ENCODE data around the gene PROX1.

The PROX1 gene

DNA sequence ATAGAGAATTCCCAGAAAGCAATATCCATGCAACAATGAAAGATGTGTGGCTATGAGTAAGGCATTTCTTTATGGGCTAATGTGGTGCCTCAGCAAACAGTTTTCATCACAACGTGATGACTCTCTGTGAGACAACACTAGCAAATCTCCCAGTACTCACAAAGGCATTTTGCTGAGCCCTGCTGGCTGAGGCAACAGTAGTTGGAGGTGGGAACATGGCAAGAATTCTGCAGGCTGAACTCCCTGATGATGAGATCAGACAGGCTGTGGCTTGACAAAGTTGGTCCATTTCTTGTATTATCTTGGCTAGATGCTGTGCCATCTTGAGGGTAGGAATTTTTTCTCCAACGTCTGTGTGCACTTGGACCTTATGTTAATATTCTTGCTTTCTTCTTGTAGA, 24.6 kb downstream of the PROX1 start:
- Histone ChIP-seq H3F3A (ENCODE audit: control insufficient read depth, insufficient read depth) (no peaks in the 10 kb centered on the region), H3K4me2 (ENCODE audit: low read length) (no peak overlapping the region), H3K27ac (ENCODE audit: low read depth, low read length) (no peak overlapping the region), H3K36me3 (ENCODE audit: control insufficient read depth, low read length) (peaks cover 22% of the 10 kb centered on the region), H3K27me3 (ENCODE audit: control insufficient read depth, low read length) (no peaks in the 10 kb centered on the region), H3K4me3 (ENCODE audit: low read length) (no peak overlapping the region), H3K79me2 (ENCODE audit: control insufficient read depth, low read length) (no peaks in the 10 kb centered on the region), H3K9me3 (ENCODE audit: control insufficient read depth, insufficient read depth, low read length) (no peaks in the 10 kb centered on the region), H3K4me1 (ENCODE audit: control insufficient read depth, low read length) (no peaks in the 10 kb centered on the region), H3K9me2 (replicated peaks; ENCODE audit: control insufficient read depth, low read length) (no peaks in the 10 kb centered on the region), H4K20me1 (ENCODE audit: control insufficient read depth, insufficient read depth, low read depth, low read length) (no peaks in the 10 kb centered on the region)
- TF ChIP-seq, protein P1, sequence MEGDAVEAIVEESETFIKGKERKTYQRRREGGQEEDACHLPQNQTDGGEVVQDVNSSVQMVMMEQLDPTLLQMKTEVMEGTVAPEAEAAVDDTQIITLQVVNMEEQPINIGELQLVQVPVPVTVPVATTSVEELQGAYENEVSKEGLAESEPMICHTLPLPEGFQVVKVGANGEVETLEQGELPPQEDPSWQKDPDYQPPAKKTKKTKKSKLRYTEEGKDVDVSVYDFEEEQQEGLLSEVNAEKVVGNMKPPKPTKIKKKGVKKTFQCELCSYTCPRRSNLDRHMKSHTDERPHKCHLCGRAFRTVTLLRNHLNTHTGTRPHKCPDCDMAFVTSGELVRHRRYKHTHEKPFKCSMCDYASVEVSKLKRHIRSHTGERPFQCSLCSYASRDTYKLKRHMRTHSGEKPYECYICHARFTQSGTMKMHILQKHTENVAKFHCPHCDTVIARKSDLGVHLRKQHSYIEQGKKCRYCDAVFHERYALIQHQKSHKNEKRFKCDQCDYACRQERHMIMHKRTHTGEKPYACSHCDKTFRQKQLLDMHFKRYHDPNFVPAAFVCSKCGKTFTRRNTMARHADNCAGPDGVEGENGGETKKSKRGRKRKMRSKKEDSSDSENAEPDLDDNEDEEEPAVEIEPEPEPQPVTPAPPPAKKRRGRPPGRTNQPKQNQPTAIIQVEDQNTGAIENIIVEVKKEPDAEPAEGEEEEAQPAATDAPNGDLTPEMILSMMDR (IDR thresholded peaks at IDR 0.05; ENCODE audit: low read depth, low read length, poor library complexity, severe bottlenecking), result no peak
- TF ChIP-seq EZH2phosphoT487 (IDR thresholded peaks at IDR 0.05; ENCODE audit: borderline replicate concordance, low read length), result no peak

DNA sequence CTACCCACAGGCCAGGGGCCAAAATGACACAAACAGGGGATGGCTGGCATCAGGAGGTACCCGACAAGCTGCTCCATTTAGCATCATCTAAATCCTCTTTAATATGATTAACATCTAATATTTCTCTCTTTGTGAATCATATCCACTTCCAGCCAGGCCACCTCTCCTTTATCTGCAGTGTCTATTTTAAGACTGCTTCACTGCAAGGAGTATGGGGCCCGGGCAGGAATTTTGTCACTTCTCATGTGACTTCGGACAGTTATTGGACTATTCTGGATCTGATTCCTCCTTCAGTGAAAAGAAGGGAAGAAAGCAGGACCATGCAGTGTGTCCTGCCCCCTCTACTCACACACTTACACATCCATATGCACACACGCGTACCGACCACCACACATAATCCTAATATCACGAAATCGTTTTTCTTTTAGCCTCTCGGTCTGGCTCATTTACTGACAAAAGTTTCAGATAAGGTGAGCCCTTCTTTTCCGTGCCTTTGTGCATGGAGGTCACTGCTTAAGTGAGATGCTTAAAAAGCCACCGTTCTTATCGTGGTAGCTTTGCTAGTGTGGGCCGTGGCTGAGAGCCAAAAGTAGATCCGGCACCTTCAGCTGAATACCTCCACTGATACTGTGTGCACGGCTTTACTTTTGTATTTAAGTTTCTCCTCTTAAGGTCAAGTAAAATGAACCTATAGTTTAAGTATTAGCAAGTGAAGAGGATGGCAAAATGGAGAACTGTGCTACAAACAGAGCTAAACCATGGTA, 26.0 kb downstream of the PROX1 start:
- no peaks in the 10 kb centered on the region for H3K4me1 ChIP-seq (ENCODE audit: control insufficient read depth, low read length)
- TF ChIP-seq, protein P1 (IDR thresholded peaks at IDR 0.05; ENCODE audit: low read depth, low read length, poor library complexity, severe bottlenecking), result no peak
- TF ChIP-seq EZH2phosphoT487 (IDR thresholded peaks at IDR 0.05; ENCODE audit: borderline replicate concordance, low read length), result no peak
- peaks cover 22% of the 10 kb centered on the region for H3K36me3 ChIP-seq (ENCODE audit: control insufficient read depth, low read length)
- H3K27me3 ChIP-seq (ENCODE audit: control insufficient read depth, low read length), result no peaks in the 10 kb centered on the region
- H3K4me3 ChIP-seq (ENCODE audit: low read length), result no peak overlapping the region
- no peaks in the 10 kb centered on the region for H3K9me2 ChIP-seq (replicated peaks; ENCODE audit: control insufficient read depth, low read length)
- H3K9me3 ChIP-seq (ENCODE audit: control insufficient read depth, insufficient read depth, low read length), result no peaks in the 10 kb centered on the region
- no peaks in the 10 kb centered on the region for H3F3A ChIP-seq (ENCODE audit: control insufficient read depth, insufficient read depth)
- H3K4me2 ChIP-seq (ENCODE audit: low read length), result no peak overlapping the region
- no peak overlapping the region for H3K27ac ChIP-seq (ENCODE audit: low read depth, low read length)
- H3K79me2 ChIP-seq (ENCODE audit: control insufficient read depth, low read length), result no peaks in the 10 kb centered on the region
- no peaks in the 10 kb centered on the region for H4K20me1 ChIP-seq (ENCODE audit: control insufficient read depth, insufficient read depth, low read depth, low read length)

DNA sequence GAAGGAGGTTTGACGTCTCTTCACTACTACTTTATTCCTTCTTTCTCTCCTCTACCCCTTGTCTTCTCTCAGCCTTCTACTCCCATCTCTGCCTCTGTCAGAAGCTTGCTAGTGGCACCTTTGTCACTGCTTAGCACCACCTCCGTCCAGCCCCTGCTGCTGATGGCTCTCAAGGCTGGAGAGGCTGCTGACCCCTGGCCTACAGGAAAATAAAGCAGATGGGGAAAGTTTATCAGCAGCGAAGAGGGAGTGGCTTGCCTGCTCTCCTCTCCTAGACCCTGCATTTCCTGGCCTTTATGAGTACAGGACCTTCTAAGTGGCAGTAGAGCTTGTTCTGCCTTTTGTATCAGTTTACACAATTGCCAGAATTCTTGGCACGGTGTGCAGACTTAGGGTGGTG, 27.0 kb downstream of the PROX1 start:
- no peak overlapping the region for H3K4me2 ChIP-seq (ENCODE audit: low read length)
- TF ChIP-seq, protein P1 (IDR thresholded peaks at IDR 0.05; ENCODE audit: low read depth, low read length, poor library complexity, severe bottlenecking), result no peak
- no peak for TF ChIP-seq EZH2phosphoT487 (IDR thresholded peaks at IDR 0.05; ENCODE audit: borderline replicate concordance, low read length)
- H3K9me3 ChIP-seq (ENCODE audit: control insufficient read depth, insufficient read depth, low read length), result no peaks in the 10 kb centered on the region
- no peaks in the 10 kb centered on the region for H3K9me2 ChIP-seq (replicated peaks; ENCODE audit: control insufficient read depth, low read length)
- no peak overlapping the region for H3K27ac ChIP-seq (ENCODE audit: low read depth, low read length)
- H3F3A ChIP-seq (ENCODE audit: control insufficient read depth, insufficient read depth), result no peaks in the 10 kb centered on the region
- H3K36me3 ChIP-seq (ENCODE audit: control insufficient read depth, low read length), result peaks cover 22% of the 10 kb centered on the region
- H3K79me2 ChIP-seq (ENCODE audit: control insufficient read depth, low read length), result no peaks in the 10 kb centered on the region
- no peaks in the 10 kb centered on the region for H3K27me3 ChIP-seq (ENCODE audit: control insufficient read depth, low read length)
- no peaks in the 10 kb centered on the region for H3K4me1 ChIP-seq (ENCODE audit: control insufficient read depth, low read length)
- no peaks in the 10 kb centered on the region for H4K20me1 ChIP-seq (ENCODE audit: control insufficient read depth, insufficient read depth, low read depth, low read length)
- H3K4me3 ChIP-seq (ENCODE audit: low read length), result no peak overlapping the region

All from DOHH2 (cell line).